Left lung (tissue), 10 donors: Measurements from ENCODE around the gene CHRDL2. TPM values are rescaled to one million over a fixed set of nuclear protein-coding genes. Genes with fewer than 3 reads are reported as not detected.
"Not testable (repeated sequence)": the region's sequence is repeated elsewhere in the genome, so short reads cannot be mapped to it uniquely, and the experiment has no call there.

Source experiments
- ATAC-seq: fragments of 200-7000 bp; cut with Tn5 transposase; one replicate; pipeline ENCODE4 v1.9.1; 2020; ENCODE audit warnings: moderate library complexity
- DNase-seq, 4 donors: peaks; one replicate each; pipeline ENCODE4 v3.0.0-alpha.2; 2013 to 2020
- H3K27ac ChIP-seq, 2 donors: fragments of 200-600 bp; sonication (generic) in 1 of 2; one replicate each; pipeline versions ENCODE4 v1.5.0 to v1.8.0; 2020 to 2021
- H3K27me3 ChIP-seq, 2 donors: fragments of 200-600 bp; sonication (generic) in 1 of 2; one replicate each; pipeline versions ENCODE4 v1.5.0 to v1.8.0; 2020 to 2021
- H3K36me3 ChIP-seq, 2 donors: fragments of 200-600 bp; sonication (generic) in 1 of 2; one replicate each; pipeline versions ENCODE4 v1.5.0 to v1.8.0; 2020 to 2021
- H3K4me1 ChIP-seq, 2 donors: fragments of 200-600 bp; one replicate each; pipeline ENCODE4 v1.8.0; 2021
- H3K4me3 ChIP-seq, 2 donors: fragments of 200-600 bp; sonication (generic) in 1 of 2; one replicate each; pipeline versions ENCODE4 v1.5.0 to v1.8.0; 2020 to 2021; ENCODE audit warnings: mild to moderate bottlenecking in 1 of 2
- H3K9me3 ChIP-seq, 2 donors: fragments of 200-600 bp; sonication (generic) in 1 of 2; one replicate each; pipeline versions ENCODE4 v1.5.0 to v1.8.0; 2020 to 2021
- CTCF ChIP-seq, 2 donors: fragments of 200-600 bp; sonication (generic) in 1 of 2; IDR thresholded peaks; one replicate each; pipeline versions ENCODE4 v1.5.0 to v1.8.0; 2021; ENCODE audit warnings: antibody characterized with exemption in 2 of 2
- intact Hi-C, 2 donors: fragments of 100-400 bp; cut with DNase I; formaldehyde crosslinking; loops; one replicate each; pipeline versions ENCODE4 v1.11.2 to v1.14.2; 2022
- polyA plus RNA-seq, 6 donors: library from polyadenylated mRNA; unstranded; fragments of 120-200 nt; gene quantifications; one replicate each; pipeline ENCODE4 v1.2.1, GENCODE V29; 2013; ENCODE audit not compliant: insufficient read length in 6 of 6
- total RNA-seq, 2 donors: library from RNA; stranded (reverse); fragmentation: NEBNext Ultra II Directional; extraction: Animal tissue kit (Norgen Biotek cat#: 25700); gene quantifications; one replicate each; pipeline ENCODE4 v1.2.1, GENCODE V29; 2021
- donor health status: DM: no; HTN: yes; CAD: no.
- donor health status: DM: no; HTN: no; CAD: no.

Gene CHRDL2
- total and polyA plus RNA-seq, 8 donors = 0.48 to 5.2 (median 0.69) TPM

- no peak for ATAC-seq
- TF ChIP-seq CTCF (IDR thresholded peaks at IDR 0.05) = no peak
Observed at GRCh38 chr11:74770456-74770855, 39.2 kb upstream of the CHRDL2 start.

GRCh38 chr11:74769055-74769707 lies 38.0 kb upstream of the CHRDL2 start:
- no peak for TF ChIP-seq CTCF (IDR thresholded peaks at IDR 0.05)

More at GRCh38 chr11:74770456-74770855, 39.2 kb upstream of the CHRDL2 start:
- Histone ChIP-seq H3K36me3 (no peaks in the 10 kb centered on the region), H3K4me1 (peaks cover 0 to 3% of the 10 kb centered on the region in 2 donors), H3K9me3 (no peaks in the 10 kb centered on the region), H3K4me3 (no peak overlapping the region), H3K27me3 (no peaks in the 10 kb centered on the region), H3K27ac (no peak overlapping the region)
- intact Hi-C loops = no loop called here
- DNase-seq = no peak

GRCh38 chr11:74768172-74768651 lies 37.0 kb upstream of the CHRDL2 start:
- H3K4me1 ChIP-seq, H3K4me3 ChIP-seq, intact Hi-C loops, H3K27me3 ChIP-seq, ATAC-seq, DNase-seq, H3K36me3 ChIP-seq, H3K9me3 ChIP-seq, H3K27ac ChIP-seq: not testable (repeated sequence)

More at GRCh38 chr11:74769055-74769707, 38.0 kb upstream of the CHRDL2 start:
- H3K4me3 ChIP-seq = no peak overlapping the region
- no peaks in the 10 kb centered on the region for H3K9me3 ChIP-seq
- H3K36me3 ChIP-seq = no peaks in the 10 kb centered on the region
- no peaks in the 10 kb centered on the region for H3K27me3 ChIP-seq
- intact Hi-C loops = no loop called here
- no peak for DNase-seq
- ATAC-seq = no peak
- H3K27ac ChIP-seq = no peak overlapping the region
- H3K4me1 ChIP-seq = peaks cover 0 to 3% of the 10 kb centered on the region in 2 donors

GRCh38 chr11:74766905-74767304 lies 35.7 kb upstream of the CHRDL2 start:
- TF ChIP-seq CTCF (IDR thresholded peaks at IDR 0.05) = no peak
- ATAC-seq = no peak

GRCh38 chr11:74756571-74756970 lies 25.3 kb upstream of the CHRDL2 start:
- peaks cover 0 to 2% of the 10 kb centered on the region in 2 donors for H3K9me3 ChIP-seq
- H3K27me3 ChIP-seq = no peaks in the 10 kb centered on the region
- no peak for ATAC-seq
- no peak for DNase-seq
- intact Hi-C loops = no loop called here
- H3K4me1 ChIP-seq = peaks cover 22 to 47% of the 10 kb centered on the region in 2 donors
- no peaks in the 10 kb centered on the region for H3K36me3 ChIP-seq
- no peak for TF ChIP-seq CTCF (IDR thresholded peaks at IDR 0.05)
- H3K4me3 ChIP-seq = no peak overlapping the region
- no peak overlapping the region for H3K27ac ChIP-seq

More at GRCh38 chr11:74766905-74767304, 35.7 kb upstream of the CHRDL2 start:
- H3K36me3 ChIP-seq = peaks cover 0 to 4% of the 10 kb centered on the region in 2 donors
- no peak overlapping the region for H3K4me3 ChIP-seq
- no peak overlapping the region for H3K27ac ChIP-seq
- intact Hi-C loops = no loop called here
- no peaks in the 10 kb centered on the region for H3K9me3 ChIP-seq
- no peaks in the 10 kb centered on the region for H3K27me3 ChIP-seq
- DNase-seq = no peak
- peaks cover 0 to 3% of the 10 kb centered on the region in 2 donors for H3K4me1 ChIP-seq
